ENCODE measurements around the gene NUDT22.
A peak's percentile ranks its signal among the peaks of the same experiment; 100 is the strongest.

DNA sequence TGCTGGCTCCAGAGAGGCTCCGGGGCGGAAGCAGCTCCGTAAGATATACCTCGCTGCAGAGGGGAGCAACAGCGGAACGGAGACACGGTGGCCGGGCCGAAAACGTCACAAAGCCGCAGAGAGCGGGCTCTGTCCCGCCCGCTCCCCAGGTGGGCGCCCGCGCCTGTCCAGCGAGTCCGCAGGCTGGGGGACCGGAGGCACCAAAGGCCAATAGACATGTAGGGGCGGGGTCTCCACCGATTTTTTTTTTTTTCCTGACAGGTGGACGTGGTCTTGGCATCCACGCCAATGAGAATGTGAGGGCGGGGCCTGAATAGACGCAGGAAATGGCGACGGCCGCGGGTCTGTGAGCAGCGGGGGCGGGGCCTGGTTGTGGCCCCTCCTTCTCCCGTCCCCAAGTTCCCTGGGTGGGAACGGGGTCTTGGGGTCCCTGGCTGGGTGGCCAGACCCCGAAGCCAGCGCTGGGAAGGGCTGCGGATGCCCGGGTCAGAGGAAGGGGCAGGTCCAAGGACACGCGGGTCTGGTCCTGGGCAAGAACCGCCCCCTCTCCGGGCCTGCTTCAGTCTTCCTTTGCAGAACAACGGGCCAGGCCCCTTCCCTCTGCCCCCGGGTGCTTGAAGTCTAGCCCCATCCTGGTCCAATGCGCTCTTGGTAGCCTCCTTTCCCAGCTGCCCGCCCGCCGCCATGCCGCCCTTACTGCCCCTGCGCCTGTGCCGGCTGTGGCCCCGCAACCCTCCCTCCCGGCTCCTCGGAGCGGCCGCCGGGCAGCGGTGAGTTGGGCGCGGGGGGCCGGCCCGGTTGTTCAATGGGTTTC, 4.3 kb downstream of the NUDT22 start, which contains the start of gene DNAJC4:
- TF ChIP-seq POLR2A (IDR thresholded peaks at IDR 0.05; ENCODE audit: low read depth, low read length) (peak; percentile 60; the same call in 1 of the 2 replicates), POLR2AphosphoS5 (IDR thresholded peaks at IDR 0.05; ENCODE audit: low read depth, low read length) (peak; percentile 49; the same call in 1 of the 2 replicates), TAF1 (IDR thresholded peaks at IDR 0.05; ENCODE audit: low read depth, low read length) (0 out of 2 replicates have a peak, but pooled peaks have one; percentile 5), SPI1 (IDR thresholded peaks at IDR 0.05; ENCODE audit: low read depth, low read length) (0 out of 2 replicates have a peak, but pooled peaks have one; percentile 9), POU2F2 (IDR thresholded peaks at IDR 0.05; ENCODE audit: low read depth, low read length) (no peak)
